ENCODE measurements around the gene FAM229B.

GRCh38 chr6:112054001-112054400 is 33.4 kb upstream of the FAM229B start, which contains the start of gene CCN6:
- TF ChIP-seq POLR2A (IDR thresholded peaks at IDR 0.05) (no peak), CTCF (IDR thresholded peaks at IDR 0.05) (no peak)

Data from body of pancreas (tissue), 4 donors.